ENCODE results near the gene UXS1.

Gene UXS1

DNA sequence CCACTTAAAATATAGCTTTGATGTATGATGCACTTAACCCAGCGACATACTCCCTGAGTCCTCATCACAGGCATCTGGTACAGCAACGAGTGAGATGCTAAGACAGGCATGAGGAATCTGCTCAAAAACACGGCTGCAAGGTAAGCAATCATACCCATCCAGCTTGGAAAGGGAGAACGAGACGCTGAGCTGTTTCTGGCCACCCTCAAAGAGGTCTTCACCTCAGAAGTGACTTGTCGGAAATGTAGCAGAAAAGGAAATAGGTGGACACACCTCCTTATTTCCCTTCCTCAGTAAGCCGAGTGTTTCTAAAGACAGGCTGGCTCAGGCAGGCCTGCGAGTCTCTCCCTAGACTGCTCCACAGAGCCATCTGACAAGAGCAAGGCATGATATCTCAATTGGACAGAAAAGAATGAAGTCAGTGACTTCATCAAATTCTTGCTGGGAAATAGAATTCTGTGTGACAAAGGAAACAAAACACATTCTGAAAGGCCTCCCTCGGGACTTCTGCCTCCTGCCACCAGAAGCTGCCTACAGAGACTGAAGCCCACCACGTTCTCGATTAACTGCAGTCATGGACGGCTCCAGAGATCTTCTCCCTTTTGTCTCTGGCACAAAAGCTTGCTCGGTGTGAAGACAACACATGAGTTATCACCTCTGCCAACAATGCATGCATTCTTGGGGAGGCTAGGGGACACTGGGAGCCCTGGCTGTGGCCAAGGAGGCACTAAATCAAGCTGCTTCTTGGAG is 84.3 kb downstream of the UXS1 start:
- DNase-seq (ENCODE audit: low spot score), result no peak

DNA sequence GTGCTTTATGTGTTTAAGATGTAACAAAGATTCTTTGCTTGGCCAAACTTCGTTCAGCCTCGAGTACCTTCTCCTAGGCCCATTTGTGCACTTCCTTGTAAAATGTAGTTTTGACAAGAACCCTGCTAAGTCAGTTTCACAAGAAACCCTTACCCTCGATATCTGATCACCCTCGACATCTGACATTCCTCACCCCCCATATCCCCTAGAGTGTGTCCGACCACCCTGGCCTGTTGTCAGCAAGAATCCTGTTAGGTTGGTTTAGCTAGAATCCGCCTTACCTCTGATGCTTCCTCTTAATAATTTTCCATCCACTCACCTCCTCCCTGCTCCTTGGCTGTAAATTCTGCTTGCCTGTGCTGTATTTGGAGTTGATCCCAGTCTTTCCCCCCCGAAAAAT is 85.3 kb downstream of the UXS1 start:
- DNase-seq (ENCODE audit: low spot score), result no peak

DNA sequence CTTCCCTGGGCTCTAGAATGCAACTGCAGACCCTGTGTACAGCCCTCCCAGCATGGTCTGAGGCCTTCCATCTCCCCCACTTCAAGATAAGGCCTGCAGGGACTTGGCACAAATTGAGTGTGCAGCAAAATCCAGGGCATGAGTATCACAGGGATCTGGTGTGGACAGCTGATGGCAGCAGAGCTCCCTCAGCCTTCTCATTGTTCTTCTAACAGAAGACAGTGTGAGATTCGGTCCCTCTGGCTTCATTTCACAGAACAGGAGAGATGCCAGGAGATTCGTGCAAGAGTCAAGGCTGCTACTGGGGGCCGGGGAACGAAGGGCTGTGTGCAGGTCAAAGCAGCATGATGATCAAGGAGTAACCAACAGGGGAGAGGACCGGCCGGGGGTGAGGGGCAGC is 85.8 kb downstream of the UXS1 start:
- DNase-seq (ENCODE audit: low spot score), result no peak

DNA sequence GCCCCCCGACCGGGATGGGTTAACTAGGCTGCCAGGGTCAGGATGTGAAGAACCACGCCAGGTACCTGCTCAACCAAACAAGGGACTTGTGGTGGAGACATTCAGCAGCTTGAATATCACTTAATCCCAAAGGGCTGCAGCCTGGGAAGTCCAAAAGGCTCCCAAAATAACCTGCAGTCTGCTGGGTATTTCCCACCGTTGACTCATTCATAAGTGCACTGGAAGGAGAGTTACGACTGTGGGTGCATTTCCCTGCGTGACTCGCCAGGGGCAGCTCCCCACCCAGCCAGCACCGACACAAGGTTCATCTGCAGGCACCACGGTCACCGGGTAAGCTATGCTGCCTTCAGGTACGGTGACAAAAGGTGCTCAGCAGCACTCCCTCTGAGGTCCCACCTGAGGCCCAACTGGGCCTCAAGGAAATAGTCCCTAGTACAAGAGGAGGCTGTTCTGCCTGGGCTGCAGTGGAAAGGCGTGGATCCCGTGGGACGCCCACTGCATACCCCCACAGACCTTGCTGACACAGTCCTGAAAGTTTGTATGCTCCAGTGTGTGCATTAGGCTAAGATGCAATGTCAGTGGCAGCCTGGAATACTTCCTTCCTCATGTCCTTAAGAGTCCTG is 86.5 kb downstream of the UXS1 start:
- DNase-seq (ENCODE audit: low spot score), result no peak

DNA sequence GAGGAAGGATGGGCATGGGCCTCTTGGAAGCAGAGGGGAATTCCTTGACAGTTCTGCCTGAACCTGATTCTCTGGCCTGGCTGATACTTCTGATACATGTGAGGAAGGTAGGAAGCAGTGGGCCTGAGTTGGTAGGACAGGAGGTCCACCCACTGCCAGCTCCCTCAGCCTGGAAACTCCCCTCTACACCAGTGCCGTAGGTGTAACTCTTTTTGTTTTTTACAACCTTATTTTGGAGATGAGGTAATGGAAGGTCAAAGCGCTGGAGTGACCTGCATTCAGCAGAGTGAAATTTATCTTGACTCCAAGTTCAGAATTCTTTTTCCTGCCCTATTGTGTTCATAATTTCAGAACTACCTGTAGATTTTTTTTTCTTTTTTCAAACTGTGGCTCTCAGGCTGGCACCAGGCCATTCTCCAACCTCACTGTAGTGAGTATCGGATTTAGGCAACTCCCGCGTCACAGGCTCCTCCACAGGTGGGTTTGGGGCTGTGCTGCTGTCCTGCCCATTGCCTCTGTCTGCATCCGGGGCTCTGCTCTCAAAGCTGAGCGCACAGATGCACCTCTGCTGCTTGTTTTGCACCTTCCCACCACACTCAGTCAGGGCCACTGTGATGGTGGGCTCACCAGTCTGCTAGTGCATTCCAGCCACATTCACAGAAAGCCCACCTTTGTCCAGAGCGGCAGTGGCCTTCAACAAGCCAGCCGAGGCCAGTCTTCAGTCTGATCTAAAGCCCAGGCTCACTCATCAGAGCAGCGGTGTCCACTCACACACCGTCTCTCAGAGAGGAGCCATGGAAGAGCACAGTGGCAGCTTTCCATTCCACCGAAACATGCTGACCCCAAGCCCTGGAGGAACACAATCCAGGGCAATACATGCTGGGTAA is 87.2 kb downstream of the UXS1 start:
- DNase-seq (ENCODE audit: low spot score), result no peak

DNA sequence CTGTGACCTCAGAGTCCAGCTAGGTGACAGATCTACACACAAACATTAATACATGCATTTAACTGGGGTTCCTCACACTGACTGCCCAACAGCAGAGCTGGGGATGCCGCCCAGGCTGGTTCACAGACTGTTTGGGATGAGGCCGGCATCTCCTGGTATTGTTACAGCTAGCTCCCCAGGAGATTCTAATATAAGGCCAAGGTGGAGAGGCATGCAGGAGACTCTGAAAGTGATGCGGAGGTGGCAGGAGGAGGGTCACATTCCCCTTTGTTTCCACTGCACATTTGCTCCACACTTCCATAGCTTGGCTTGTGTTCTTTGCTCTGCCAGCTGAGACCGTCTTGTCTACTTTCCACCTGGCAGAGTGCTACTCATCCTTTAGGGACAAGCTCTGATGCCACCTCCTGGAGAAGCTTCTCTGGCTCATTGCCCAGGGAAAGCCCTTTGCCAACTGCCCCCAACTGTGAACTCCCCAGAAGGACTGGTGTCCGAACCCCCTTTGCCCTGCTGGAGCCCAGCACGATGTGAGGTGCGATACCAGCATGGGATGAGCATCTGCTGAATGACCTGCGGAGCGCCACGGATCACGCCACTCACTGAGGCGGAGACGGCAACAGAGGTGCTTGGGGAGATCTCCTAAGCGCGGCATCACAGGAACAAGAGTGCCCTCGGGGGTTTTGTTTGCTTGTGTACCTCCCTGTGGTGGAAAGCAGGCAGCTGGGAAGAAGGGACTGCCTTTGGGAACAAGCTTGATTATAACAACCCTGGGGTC is 88.8 kb downstream of the UXS1 start:
- DNase-seq (ENCODE audit: low spot score), result no peak

DNA sequence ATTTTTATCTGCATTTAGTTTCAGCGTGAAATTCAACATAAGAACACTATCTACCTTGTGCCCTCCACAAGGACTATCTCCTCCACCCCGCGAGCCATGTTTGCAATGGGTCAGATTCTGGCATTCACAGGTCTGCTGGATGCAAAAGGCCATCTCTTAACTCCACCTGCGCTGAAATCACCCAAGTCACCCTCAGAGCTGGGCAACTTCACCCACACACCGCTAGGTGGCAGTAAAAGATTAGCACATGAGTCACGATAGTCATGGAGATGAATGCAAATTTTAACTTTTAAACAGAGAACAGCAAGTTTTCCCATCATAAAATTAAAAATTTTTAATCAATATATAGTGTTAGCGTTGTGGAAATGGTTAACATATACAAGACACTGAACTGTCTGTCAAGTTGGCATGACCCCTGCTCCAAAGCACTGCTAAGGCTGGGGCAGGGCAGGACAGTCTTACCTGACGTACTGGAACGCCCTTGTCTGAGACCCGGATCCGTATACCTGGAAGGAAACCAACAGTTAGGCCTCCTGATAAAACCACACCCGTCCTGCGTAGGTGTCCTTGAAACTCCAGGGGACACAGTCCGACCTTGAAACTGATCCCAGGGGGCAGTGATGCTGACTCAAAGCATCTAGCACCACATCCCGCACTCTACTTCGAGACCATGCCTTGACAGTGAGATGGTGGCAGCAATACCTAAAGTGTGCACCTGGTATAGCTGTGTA is 89.6 kb downstream of the UXS1 start:
- DNase-seq (ENCODE audit: low spot score), result no peak

DNA sequence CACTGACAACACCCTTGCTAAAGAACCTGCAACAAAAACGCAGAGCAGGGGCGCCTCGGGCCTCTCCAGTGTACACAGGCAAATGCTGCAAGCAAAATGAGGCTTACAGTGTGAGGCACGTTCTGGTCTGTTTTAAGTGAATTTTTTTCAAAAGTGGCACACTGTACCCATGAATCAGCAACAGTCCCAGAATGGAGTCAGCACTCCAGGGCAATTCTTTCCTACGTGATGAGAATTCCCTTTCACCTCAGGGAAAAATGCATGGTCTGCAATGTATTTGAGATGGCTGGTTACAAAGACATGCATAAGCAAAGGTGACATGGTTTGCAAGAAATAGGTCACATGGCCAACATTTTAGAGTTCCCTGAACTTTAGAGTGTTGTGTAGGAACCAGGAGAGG is 94.4 kb downstream of the UXS1 start:
- no peak for DNase-seq (ENCODE audit: low spot score)

DNA sequence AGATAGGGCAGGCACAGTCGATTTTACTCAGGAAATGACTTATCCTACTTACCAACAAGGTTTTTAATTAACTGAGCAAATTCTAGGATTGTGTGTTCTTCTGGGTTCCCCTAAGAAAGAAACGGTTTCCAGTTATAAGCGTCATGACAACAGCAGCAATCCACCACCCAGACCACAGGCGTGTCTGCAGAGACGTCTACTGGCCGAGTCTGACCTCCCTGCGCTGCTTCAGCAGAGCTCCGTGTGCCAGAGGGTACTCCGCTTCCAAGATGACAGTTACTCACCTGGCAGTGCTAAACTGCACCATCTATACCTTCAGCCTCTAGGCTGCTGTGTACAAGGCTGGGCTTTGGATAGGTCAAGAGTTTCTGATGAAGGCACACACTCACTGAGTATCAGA is 95.4 kb downstream of the UXS1 start:
- DNase-seq (ENCODE audit: low spot score), result no peak

DNA sequence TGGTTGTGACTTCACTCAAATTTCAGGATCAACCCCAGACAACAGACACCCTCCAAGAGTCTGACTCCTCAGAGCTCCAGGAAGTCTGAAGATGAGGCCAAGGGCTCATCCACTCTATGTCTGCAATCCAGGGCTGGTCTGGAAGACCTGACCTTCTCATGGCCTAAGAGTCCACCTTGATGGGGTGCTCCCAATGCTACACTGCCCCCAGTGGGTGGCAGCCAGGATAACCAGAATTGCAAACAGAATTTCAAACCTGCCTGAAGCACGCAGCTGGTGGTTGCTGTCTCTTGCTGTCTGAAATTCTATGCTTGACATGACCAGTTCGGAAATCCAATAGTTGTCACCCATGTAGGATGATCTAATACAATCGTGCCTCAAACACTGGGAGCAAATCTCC is 96.0 kb downstream of the UXS1 start:
- DNase-seq (ENCODE audit: low spot score), result no peak

DNA sequence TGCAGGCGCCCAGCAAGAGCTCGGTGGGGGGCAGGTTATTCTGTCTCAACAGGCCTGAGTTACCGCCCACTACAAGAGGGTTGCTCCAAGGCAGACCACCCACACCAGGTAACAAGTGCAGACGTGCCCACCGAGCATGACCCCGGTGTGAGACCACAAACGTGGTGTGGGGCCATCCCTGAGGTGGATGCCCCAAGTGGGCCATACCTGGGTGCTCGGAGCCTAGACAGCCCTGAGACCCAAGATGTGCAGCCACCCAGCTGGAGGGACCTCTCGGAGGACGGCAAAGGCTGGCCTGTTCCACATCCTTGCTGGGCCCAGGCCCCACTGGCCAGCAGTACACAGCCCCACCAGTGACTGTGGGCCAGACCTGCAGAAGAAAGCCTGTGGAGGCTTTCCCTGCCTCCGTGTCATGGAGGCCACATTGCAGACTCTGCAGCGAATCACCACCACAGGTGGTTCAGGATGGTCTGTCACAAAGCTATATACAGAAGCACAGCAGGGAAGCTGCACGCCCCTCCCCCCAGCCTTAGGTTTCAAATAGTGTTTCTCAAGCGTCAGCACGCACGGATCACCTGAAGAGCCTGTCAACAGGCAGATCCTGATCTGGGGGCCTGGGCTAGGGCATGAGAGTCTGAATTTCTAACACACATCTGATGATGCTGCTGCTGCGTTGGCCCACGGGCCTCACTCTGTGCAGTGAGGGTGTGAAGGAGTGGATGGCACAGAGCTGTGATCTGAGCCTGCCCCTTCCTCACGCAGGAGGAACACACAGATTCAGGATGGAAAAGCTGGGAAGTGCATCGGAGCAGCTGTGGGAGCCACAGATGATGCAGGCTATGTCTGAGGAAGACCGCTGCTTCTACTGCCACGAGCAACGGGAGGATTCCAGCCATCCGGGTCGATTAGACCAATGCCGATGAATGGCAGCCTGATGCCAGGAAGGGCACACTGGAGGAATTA is 96.8 kb downstream of the UXS1 start:
- DNase-seq (ENCODE audit: low spot score), result no peak

DNA sequence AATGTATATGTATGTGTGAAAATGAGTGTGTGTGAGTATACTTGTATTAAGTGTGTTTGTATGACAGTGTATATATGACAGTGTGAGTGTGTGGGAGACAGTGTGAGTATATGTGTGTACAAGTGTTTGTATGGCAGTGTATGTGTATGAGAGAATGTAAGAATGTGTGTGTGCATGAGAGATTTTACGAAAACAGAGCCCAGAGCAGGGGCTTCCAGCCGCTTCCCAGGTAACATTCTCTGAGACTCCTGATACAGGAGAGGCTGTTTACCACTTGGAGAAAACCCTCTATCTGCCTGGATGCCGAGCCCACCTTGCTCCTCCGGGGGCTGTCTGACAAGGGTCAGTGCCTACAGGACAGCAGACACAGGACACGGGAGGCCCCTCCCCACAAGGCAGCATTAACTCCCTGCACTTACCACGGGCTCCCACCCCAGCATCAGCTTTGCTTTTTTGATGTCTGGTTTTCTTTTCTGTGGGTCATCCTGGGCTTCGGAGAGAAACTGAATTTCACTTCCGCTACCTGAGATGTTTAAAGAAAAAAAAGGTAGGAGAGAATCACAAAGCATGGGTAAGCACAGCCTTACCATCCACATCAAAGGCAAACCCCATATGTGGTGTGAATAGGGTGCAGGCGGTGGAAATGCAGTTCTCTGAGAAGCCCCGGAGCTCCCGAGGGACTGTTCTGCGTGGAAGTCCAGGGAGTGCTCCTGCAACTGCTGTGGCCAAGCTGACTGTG is 97.6 kb downstream of the UXS1 start:
- DNase-seq (ENCODE audit: low spot score), result no peak

DNA sequence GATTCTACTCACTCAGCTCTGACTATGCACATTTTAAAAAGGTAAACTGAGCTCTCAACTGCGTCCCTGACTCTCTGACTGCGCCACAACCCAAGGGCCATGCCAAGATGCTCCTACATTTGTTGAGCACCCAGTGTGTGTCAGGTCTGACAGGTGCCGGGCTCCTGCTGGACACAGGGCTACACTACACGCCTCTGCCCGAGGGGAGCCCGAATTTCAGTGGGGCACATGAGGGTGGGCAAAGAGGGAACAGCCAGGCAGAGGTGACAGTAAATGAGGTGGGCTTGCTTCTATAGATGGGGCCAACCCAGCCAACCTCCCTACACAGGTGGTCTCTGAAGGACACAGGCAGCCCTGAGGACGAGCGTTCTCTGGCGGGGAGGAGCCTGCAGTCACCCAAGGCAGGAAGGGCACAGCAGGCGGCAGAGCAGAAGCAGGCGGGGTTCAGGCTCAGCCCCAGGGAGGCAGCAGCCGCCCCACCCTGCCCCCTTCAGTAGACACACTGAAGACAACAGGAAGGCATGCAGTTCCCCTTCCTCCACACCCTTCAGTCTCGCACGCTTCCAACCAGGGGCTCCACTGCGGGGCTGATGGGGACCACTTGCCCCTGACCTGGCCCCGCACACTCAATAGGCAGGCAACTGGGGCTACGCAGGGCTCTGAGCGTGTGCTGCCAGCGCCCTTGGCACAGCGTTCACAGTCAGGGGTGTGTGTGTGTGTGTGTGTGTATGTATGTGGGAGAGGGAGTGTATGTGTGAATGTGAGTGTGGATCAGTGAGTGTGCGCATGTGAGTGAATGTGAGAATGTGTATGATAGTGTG is 98.4 kb downstream of the UXS1 start:
- no peak for DNase-seq (ENCODE audit: low spot score)

DNA sequence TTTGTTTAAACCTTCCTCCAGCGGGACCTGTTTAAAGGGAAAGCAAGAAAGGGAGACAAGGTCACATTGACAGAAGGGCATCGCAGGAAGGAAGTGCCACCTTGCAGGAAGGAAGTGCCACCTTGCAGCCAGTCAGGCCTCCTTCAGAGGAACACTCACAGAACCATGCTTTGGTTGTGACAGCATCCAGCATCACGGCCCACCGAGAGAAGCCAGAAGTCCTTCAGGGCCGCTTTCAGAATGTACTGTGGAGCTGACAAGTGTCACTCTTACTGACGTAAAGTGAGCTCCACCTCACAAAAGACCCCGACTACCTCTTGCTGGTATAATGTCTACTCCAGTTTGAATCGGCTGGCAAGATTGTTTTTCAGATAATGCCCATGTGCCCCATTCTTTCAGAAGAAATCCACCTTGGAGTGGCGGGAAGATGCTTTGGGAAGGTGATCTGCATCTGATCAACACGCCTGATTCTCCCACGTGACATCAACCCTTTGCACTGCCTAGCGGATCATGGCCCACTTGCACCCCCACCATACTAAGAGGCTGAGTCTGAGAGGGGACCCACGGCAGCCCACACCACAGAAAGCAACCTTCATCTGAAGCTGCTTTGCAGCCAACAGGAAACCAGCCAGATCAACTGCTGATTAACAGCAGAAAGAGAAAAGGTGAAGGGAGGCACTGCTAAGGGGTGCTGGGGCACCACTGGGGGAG is 99.8 kb downstream of the UXS1 start:
- DNase-seq (ENCODE audit: low spot score), result no peak

DNA sequence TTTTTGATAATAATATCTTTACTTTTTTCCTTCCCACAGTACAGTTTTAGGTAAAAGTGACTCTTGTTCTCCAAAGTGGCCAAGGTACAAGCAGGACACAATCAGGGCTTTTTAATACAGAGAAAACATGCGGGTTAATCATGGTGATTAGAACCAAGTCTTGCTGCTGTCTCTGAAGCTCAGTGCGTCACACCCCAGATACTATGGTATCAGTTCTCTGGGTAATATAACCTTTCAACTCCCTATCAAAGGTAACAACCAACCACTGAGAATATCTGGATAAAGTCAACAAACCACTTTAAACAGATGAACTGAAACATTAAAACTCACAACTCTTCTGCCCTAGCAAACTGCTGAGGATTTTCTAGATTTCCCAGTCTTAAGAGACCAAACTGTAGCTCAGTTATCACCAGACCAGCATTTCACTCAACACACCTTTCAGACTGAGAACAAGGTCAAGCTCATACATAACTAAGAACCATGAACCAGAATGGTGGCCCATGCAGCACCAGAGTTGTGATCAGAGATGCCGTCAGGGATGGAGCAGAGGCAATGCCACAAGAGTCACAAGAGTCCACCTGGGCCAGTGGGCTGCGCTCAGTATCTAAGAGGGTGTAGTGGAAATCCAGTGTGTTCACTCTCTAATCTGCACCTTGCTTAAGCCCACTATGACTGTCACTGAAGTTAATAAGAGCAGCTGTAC is 103.0 kb downstream of the UXS1 start:
- no peak for DNase-seq (ENCODE audit: low spot score)

DNA sequence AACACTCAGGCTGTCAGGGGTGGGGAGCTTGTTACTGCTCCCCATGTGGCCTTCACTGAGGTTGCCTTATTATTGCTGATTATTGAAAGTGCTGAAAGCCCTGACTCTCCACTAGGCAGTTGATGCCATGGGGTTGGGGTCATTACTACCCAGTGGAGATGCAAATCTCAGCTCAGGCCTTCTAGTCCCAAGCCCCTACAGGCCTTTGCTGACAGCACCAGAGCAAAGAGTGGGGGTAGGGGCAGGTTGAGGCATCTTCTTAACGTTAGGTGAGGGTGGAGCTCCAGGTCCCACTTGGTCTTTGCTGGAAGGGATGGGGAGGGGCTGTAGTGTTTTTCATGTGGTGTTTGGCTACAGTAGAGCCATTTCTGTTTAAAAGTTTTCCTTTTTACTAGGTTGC is 104.5 kb downstream of the UXS1 start:
- no peak for DNase-seq (ENCODE audit: low spot score)

DNA sequence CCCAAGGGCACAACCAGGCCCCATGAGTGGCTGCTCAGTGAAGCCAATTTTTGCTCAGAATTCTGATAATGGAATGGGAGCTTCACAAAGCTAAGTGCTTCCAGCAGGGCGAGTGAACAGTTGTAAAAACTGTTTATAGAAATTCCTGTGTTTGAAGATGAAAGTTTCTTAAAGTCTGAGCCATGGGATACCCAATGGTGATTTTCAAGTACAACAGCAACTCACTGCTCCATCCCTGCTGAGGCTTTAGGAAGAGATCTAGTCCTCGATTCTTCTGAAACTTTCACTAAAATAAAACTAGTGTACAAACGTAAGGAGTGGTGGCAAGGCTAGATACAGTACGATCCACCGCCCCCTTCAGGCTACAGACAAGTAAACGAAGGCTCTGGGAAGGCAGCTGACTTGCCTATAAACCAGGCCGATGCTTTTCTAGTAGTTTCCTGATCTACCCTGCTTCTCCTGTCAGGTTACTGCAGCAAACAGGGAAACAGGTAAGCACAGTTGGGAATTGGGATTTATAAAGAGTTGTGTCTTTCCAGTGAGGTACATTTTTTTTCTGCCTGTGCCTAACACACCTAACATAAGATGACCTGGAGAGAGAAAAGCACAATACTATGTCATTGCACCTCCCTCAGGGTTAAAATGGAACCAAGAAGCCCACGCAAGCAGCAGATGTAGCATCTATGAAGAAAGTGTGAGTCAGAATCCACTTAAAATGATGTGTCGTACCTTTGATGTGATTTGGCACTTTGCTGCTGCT is 108.7 kb downstream of the UXS1 start:
- DNase-seq (ENCODE audit: low spot score), result no peak

Data from left forelimb (tissue), 1 donor.